NK-92 (cell line): Measurements from ENCODE around the gene PPM1G.

Experiments used
- DNase-seq: peaks from one replicate; lab custom pipeline; 2025; ENCODE audit not compliant: unreplicated experiment; lab: John Stamatoyannopoulos, UW

The PPM1G gene

GRCh38 chr2:27336173-27336572 lies 73.2 kb downstream of the PPM1G start:
- DNase-seq: no peak

- DNase-seq: no peak
Observed at GRCh38 chr2:27335311-27335710, 74.1 kb downstream of the PPM1G start.
